GM12878 (cell line): ENCODE results near the gene RPS4Y2.

Experiments
- ASH2L ChIP-seq: fragments of 300-600, 200-600 bp; sonication (generic); IDR thresholded peaks from 2 replicates; pipeline ENCODE4 v1.6.1; 2017; ENCODE audit warnings: low read depth, mild to moderate bottlenecking, borderline replicate concordance
- CHD2 ChIP-seq: IDR thresholded peaks from 2 replicates; pipeline ENCODE4 v1.6.1; 2011; ENCODE audit warnings: low read depth, low read length, improper control_type of control experiment, borderline replicate concordance
- FOXM1 ChIP-seq: IDR thresholded peaks from 2 replicates; pipeline ENCODE4 v1.6.1; 2012; ENCODE audit warnings: low read depth, mild to moderate bottlenecking, inconsistent platforms, low read length, moderate library complexity
- NRF1 ChIP-seq: conservative IDR thresholded peaks from 2 replicates; pipeline ENCODE4 v1.6.1; 2011; ENCODE audit warnings: mild to moderate bottlenecking, low read depth, low read length, improper control_type of control experiment
- POLR2A ChIP-seq: IDR thresholded peaks from 2 replicates; pipeline ENCODE4 v1.6.1; 2011; ENCODE audit warnings: low read depth, mild to moderate bottlenecking, low read length
- RCOR1 ChIP-seq: conservative IDR thresholded peaks from 2 replicates; pipeline ENCODE4 v1.6.1; 2012; ENCODE audit warnings: low read depth, low read length, improper control_type of control experiment
- STAT3 ChIP-seq: IDR thresholded peaks from 2 replicates; pipeline ENCODE4 v1.6.1; 2011; ENCODE audit warnings: low read depth, low read length, improper control_type of control experiment
- TF ChIP-seq, protein P1 (sequence below): fragments of 150-350 bp; IDR thresholded peaks from 2 replicates; pipeline ENCODE4 v1.6.1; 2016; ENCODE audit warnings: low read depth, low read length
- TF ChIP-seq, protein P2 (sequence below): IDR thresholded peaks from 2 replicates; pipeline ENCODE4 v1.6.1; 2012; ENCODE audit warnings: low read depth, low read length, improper control_type of control experiment
- TF ChIP-seq, protein P3 (sequence below): fragments of 450-650 bp; IDR thresholded peaks from 2 replicates; pipeline ENCODE4 v1.6.1; 2017; ENCODE audit warnings: mild to moderate bottlenecking, low read depth, inconsistent platforms; ENCODE audit not compliant: poor library complexity, severe bottlenecking
- TF ChIP-seq, protein P4 (sequence below): fragments of 450-650 bp; IDR thresholded peaks from 2 replicates; pipeline ENCODE4 v1.6.1; 2016; ENCODE audit warnings: mild to moderate bottlenecking, moderate library complexity, borderline replicate concordance

DNA sequence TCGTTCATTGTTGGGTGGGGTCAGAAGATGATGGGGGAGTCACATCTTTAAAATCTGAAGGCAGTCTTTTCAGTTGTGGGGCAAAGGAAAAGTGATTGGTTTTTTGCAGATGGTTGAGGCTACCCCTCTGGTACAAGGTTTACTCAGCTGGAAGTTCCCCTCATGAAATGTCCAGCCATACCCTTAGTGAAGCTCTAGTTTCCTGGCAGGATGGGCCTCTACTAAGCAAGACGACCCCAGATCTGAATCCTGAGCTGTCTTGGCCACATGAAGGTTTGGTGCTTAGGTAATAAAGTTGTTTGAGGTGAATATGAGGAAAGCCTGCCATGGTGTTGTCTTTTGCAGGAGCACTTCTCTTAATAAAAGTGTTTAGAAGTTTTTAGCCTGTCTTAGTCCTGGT, 9.2 kb downstream of the RPS4Y2 start:
- TF ChIP-seq FOXM1 (no peak), STAT3 (no peak), ASH2L (no peak), RCOR1 (no peak), CHD2 (no peak), POLR2A (no peak), NRF1 (no peak)
- TF ChIP-seq, protein P1, sequence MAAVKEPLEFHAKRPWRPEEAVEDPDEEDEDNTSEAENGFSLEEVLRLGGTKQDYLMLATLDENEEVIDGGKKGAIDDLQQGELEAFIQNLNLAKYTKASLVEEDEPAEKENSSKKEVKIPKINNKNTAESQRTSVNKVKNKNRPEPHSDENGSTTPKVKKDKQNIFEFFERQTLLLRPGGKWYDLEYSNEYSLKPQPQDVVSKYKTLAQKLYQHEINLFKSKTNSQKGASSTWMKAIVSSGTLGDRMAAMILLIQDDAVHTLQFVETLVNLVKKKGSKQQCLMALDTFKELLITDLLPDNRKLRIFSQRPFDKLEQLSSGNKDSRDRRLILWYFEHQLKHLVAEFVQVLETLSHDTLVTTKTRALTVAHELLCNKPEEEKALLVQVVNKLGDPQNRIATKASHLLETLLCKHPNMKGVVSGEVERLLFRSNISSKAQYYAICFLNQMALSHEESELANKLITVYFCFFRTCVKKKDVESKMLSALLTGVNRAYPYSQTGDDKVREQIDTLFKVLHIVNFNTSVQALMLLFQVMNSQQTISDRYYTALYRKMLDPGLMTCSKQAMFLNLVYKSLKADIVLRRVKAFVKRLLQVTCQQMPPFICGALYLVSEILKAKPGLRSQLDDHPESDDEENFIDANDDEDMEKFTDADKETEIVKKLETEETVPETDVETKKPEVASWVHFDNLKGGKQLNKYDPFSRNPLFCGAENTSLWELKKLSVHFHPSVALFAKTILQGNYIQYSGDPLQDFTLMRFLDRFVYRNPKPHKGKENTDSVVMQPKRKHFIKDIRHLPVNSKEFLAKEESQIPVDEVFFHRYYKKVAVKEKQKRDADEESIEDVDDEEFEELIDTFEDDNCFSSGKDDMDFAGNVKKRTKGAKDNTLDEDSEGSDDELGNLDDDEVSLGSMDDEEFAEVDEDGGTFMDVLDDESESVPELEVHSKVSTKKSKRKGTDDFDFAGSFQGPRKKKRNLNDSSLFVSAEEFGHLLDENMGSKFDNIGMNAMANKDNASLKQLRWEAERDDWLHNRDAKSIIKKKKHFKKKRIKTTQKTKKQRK: no peak
- TF ChIP-seq, protein P2, sequence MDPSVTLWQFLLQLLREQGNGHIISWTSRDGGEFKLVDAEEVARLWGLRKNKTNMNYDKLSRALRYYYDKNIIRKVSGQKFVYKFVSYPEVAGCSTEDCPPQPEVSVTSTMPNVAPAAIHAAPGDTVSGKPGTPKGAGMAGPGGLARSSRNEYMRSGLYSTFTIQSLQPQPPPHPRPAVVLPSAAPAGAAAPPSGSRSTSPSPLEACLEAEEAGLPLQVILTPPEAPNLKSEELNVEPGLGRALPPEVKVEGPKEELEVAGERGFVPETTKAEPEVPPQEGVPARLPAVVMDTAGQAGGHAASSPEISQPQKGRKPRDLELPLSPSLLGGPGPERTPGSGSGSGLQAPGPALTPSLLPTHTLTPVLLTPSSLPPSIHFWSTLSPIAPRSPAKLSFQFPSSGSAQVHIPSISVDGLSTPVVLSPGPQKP: no peak
- TF ChIP-seq, protein P3, sequence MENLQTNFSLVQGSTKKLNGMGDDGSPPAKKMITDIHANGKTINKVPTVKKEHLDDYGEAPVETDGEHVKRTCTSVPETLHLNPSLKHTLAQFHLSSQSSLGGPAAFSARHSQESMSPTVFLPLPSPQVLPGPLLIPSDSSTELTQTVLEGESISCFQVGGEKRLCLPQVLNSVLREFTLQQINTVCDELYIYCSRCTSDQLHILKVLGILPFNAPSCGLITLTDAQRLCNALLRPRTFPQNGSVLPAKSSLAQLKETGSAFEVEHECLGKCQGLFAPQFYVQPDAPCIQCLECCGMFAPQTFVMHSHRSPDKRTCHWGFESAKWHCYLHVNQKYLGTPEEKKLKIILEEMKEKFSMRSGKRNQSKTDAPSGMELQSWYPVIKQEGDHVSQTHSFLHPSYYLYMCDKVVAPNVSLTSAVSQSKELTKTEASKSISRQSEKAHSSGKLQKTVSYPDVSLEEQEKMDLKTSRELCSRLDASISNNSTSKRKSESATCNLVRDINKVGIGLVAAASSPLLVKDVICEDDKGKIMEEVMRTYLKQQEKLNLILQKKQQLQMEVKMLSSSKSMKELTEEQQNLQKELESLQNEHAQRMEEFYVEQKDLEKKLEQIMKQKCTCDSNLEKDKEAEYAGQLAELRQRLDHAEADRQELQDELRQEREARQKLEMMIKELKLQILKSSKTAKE: no peak
- TF ChIP-seq, protein P4, sequence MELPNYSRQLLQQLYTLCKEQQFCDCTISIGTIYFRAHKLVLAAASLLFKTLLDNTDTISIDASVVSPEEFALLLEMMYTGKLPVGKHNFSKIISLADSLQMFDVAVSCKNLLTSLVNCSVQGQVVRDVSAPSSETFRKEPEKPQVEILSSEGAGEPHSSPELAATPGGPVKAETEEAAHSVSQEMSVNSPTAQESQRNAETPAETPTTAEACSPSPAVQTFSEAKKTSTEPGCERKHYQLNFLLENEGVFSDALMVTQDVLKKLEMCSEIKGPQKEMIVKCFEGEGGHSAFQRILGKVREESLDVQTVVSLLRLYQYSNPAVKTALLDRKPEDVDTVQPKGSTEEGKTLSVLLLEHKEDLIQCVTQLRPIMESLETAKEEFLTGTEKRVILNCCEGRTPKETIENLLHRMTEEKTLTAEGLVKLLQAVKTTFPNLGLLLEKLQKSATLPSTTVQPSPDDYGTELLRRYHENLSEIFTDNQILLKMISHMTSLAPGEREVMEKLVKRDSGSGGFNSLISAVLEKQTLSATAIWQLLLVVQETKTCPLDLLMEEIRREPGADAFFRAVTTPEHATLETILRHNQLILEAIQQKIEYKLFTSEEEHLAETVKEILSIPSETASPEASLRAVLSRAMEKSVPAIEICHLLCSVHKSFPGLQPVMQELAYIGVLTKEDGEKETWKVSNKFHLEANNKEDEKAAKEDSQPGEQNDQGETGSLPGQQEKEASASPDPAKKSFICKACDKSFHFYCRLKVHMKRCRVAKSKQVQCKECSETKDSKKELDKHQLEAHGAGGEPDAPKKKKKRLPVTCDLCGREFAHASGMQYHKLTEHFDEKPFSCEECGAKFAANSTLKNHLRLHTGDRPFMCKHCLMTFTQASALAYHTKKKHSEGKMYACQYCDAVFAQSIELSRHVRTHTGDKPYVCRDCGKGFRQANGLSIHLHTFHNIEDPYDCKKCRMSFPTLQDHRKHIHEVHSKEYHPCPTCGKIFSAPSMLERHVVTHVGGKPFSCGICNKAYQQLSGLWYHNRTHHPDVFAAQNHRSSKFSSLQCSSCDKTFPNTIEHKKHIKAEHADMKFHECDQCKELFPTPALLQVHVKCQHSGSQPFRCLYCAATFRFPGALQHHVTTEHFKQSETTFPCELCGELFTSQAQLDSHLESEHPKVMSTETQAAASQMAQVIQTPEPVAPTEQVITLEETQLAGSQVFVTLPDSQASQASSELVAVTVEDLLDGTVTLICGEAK: no peak
